ENCODE data around the gene TMEM120A.
A peak's percentile ranks its signal among the peaks of the same experiment; 100 is the strongest.

TMEM120A gene

GRCh38 chr7:75981203-75981452 is 13.3 kb downstream of the TMEM120A start:
- DNase-seq (ENCODE audit: low spot score): no peak

DNA sequence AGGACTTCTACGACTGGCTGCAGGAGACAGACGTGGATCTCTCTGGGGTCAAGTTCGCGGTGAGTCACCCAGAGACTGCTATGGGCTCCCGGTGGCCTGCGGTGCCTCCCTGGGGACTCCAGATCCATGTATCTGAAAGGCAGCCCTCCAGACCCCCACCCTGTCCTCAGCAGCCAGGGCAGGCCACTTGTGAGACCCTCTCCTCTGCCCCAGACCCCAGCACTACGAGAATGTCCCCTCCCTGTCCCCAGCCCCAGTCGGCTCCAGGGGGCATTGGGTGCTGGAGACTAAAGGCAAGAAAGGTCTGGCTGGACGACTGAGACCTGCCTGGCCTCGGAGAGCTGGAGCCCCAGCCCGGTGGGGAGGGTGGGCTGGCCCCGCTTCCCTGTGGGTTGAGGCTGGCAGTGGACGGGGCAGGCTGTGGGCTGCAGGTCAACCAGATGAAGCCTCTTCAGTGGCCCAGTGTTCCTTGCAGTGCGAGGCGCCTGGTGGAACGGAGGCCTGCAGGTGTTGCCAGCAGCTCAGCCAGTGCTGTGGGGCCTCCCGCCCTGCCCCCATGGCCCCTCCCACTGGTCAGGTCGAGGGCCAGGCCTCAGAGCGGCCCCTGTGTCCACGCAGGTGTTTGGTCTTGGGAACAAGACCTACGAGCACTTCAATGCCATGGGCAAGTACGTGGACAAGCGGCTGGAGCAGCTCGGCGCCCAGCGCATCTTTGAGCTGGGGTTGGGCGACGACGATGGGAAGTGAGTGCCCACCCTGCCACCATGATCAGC is 13.8 kb downstream of the TMEM120A start:
- DNase-seq (ENCODE audit: low spot score): no peak

DNA sequence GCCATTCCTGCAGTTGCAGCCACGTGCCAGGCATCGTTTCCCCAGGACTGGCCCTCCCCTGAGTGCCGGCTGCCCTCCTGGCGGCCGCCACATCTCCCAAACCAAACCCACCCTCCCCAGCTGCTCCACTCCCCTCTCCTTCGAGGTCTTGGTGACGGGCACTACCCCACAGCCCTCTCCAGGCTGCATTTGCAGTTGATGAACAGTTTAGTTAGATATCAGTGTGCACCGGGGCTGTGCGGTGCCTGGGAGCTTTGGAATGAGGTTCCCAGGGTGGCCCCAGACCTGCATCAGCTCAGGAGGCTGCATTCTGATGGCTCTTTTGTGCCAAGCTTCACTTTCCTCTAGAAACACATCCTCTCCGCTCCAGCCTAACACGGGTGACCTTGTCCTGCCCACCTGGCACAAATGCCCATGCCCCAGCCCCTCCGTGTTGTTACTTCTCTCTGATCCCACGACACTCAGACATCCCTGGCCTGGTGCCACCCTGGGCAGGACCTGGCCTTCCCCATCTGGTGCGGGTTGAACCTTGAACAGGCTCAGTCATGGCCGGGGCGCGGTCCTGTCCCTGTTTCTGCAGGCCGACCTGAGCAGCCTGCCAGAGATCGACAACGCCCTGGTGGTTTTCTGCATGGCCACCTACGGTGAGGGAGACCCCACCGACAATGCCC is 14.5 kb downstream of the TMEM120A start:
- no peak for DNase-seq (ENCODE audit: low spot score)

DNA sequence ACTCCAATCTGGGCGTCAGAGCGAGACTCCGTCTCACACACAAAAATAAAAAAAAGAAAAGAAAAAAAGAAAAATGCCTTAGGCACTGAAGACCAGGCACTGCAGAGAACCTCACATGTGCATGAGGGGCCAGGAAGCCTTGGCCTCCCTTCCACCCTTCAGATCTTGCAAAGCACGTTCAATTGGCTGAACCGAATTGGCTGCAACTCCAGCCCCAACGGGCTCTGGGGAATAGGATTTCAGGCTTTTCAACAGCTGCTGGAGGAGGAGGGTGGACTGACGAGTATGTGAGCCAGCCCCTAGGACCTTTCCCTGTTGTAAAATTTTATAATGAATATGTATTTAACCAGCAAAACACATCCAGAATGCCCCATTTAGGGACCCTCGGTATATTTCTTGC is 16.7 kb downstream of the TMEM120A start:
- DNase-seq (ENCODE audit: low spot score): no peak

- DNase-seq (ENCODE audit: low spot score): peak; percentile 5
These were observed 22.2 kb downstream of the TMEM120A start for GRCh38 chr7:75971961-75972763.

- no peak for DNase-seq (ENCODE audit: low spot score)
These were observed 23.0 kb downstream of the TMEM120A start for GRCh38 chr7:75971309-75971960.

DNA sequence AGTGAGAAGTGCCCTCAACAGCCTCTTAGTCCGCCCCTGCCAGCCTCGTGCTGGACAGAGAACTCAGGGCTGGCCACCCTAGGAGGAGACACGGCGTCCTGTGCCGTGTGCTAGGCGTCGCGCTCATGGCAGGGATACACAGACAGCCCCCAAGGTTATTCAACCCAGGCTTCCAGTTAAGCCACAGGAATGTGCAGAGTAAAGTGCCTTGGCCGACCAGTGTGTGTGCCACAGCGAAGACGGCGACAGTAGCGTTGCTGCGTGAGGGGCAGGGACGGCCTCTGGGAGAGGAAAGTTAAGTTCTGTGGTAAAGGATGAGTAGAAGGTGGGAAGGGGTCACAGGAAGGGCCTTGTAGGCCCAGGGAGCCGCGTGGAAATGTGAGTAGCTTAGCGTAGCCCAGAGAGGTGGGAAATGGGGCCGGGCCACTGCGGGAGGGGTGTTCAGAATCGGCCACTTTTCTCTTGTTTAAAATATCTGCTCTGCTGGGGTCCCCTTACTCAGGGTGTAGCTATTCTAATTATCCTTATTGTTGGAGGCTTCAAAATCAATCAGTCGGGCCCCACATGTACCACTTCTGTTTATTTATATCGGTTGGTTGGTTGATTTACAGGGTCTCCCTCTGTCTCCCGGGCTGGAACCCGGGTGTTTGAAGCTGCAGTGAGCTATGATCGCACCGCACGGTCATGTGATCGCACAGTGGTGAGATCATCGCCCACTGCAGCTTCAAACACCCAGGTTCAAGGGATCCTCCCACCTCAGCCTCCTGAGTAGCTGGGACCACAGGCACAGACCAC is 24.5 kb downstream of the TMEM120A start:
- no peak for DNase-seq (ENCODE audit: low spot score)

DNA sequence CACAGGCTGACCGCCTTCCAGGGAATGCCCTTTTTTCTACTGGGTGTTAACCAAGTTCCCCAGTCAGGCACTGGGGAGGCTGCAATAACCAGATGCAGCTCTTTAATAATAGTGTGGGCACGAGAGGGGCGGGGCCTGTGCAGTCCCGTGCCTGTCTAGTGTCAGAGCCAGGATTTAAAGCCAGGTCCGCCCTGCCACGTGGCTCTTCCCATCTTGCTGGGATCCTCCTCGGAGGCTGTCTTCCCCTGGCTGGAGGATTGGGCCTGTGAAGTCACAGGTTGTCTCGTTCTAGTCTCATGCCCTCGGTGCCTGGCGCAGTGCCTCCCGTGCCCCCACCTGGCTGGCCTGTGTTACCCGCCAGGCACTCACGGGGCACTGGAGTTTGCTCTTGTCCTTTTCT is 25.2 kb downstream of the TMEM120A start:
- DNase-seq (ENCODE audit: low spot score): no peak

DNA sequence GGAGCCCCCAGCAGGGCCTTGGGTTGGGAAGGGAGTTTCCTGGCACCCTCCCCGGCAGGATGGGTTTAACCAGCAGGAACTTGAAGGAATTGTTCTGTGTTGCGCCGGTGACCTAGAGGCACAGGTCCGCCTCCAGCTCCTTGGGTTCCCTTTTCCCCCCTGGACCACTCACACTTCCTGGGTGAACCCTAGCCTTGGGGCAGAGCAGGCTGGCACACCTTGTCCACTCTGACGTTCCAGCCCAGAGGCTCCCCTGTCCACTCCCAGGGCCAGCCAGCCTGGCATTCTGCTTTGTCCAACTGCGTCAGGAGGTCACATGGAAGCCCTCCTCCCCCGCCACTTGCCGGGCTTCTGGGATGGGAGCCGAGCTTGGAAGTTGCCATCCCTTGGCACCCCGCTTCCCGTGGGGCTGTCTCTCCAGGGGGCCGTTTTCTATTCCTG is 25.8 kb downstream of the TMEM120A start:
- no peak for DNase-seq (ENCODE audit: low spot score)

DNA sequence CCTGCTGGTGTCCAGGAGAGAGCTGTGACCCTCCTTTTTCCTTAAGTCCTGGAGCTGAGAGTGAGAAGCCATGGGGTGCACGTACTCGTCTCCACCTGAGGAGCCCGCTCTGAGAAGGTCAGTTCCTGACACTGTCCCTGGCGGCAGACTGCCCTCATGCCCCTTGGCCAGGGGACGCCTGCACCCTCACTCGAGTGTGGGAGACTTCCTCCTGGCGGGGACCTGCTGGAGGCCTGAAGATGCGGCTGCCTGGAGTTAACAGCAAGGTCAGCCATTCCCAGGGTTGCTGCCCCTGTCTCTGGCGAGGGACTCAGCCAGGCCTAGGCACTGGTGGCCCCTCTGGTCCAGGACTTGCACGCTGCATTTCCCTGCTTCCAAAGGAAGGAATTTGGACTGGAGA is 26.4 kb downstream of the TMEM120A start:
- no peak for DNase-seq (ENCODE audit: low spot score)

DNA sequence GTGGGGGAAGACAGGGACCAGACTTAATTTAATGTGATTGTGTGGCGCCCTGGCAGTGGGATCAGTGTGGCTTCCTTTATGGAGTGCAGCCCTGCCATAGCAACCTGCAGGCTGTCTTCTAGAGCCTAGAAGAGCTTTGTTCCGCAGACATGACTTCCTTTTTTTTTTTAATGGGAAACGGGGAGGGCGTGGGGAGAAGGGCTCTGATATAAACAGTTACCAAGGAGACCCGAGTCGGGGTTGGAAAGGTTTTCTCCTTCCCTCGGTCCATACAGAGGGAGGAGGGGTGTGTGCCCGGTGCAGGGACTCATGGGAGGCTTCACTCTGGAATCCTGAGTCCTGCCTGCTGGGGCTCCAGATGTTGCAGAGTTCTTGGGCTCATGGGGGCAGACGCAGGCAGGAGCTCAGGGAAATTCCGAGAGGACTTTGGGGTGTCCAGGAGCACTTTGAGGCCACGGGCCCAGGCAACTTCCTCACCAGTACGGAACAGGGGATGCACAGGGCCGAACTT is 26.9 kb downstream of the TMEM120A start:
- no peak for DNase-seq (ENCODE audit: low spot score)

- DNase-seq (ENCODE audit: low spot score): no peak
These were observed 27.3 kb downstream of the TMEM120A start for GRCh38 chr7:75967055-75967454.

DNA sequence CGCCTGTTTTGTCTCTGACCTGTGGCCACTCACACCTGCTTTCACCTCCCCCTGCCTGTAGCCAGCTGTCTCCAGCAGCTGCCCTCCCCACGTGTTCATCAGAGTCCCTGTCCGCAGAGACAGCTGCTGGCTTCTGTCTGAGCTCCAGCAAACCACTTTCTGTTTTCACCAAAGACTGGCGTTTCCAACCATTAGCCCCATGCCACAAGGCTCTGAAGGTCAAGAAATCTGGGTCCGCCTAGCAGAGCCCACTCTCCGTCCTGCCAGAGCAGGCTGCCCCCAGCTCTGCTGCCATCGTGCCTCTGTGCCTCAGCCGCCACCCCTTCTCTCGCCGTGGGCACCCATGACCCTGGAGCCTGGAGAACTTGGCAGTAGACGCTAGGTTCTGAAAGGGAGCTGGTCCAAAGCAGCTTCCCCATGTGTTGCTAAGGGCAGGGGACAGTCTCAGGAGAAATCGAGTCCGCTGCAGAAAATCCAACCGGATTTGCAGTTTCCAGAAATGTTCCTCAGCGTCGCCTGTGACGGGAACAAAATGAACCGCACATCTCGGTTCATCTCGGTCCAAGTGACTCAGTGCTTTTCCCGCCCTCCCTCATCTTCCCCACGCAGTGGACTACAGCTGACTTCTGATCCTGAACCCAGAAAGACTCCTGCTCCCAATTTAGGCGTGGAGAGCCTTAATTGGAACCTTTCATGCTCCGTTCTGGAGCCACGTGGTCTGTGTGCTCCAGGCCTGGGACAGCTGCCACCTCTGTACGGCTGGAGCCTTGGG is 28.0 kb downstream of the TMEM120A start:
- no peak for DNase-seq (ENCODE audit: low spot score)

- no peak for DNase-seq (ENCODE audit: low spot score)
These were observed 28.8 kb downstream of the TMEM120A start for GRCh38 chr7:75965617-75966016.

- DNase-seq (ENCODE audit: low spot score): no peak
These were observed 30.9 kb downstream of the TMEM120A start for GRCh38 chr7:75963381-75963995.

- DNase-seq (ENCODE audit: low spot score): no peak
These were observed 31.6 kb downstream of the TMEM120A start for GRCh38 chr7:75962607-75963380.

- no peak for DNase-seq (ENCODE audit: low spot score)
These were observed 33.2 kb downstream of the TMEM120A start for GRCh38 chr7:75961218-75961617.

DNA sequence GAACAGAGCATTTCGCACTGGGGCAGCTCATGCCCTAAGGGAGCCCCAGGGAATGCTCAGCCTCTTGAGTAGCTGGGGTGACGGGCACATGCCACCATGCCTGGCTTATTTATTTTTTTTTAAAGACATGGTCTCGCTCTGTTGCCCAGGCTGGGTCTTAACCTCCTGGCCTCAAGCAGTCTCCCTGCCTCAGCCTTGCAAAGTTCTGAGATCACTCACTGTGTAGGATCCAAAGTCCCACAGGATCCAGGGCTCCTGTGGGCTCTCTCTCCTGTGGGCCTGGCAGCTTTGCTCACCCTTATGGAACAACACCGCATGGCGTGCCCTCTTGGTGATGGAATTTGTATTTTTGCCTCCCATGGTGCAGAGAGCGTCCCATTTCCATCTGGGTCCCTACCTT is 34.0 kb downstream of the TMEM120A start:
- DNase-seq (ENCODE audit: low spot score): no peak

DNA sequence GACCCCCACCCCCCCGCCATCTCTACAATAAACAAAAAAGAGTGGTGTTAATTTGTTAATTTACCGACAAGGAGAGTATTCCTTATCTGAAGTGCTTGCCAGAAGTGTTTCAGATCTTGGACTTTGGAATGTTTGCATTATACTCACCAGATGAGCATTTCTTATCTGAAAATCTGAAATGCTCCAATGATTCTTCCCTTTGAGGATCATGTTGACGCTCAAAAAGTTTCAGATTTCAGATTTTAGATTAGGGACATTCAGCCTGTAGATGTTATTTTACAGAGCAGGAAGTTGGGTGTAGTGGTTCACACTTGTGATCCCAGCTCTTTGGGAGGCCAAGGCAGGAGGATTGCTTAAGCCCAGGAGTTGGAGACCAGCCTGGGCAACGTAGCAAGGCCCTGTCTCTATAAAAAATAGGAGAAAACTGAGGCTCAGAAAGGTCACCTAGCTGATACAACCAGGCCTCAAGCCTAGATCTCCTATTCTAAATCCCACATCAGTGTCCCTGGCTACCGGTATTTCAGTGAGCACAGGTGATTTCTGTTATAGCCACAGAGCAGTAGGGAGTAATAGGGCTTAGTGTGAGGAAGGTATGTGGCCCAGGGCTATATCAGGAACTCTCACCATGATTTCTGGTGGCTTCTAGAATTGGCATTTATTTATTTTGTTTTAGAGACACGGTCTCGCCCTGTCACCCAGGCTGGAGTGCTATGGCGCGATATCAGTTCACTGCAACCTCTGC is 35.4 kb downstream of the TMEM120A start:
- DNase-seq (ENCODE audit: low spot score): no peak

All from germinal center (tissue), 1 donor.